Skeletal muscle tissue (tissue), 4 donors: Measurements from ENCODE around the gene MYH14. TPM values are rescaled to one million over a fixed set of nuclear protein-coding genes. Genes with fewer than 3 reads are reported as not detected.

Source experiments
- H3K27ac ChIP-seq: one replicate; pipeline ENCODE4 v1.7.0; 2013; ENCODE audit warnings: mild to moderate bottlenecking, low read depth, low read length, inconsistent platforms
- H3K27me3 ChIP-seq, 3 donors: one replicate each; pipeline ENCODE4 v1.7.0; 2013; ENCODE audit warnings: low read length in 3 of 3; ENCODE audit not compliant: control insufficient read depth in 3 of 3, insufficient read depth in 3 of 3
- H3K36me3 ChIP-seq, 3 donors: one replicate each; pipeline ENCODE4 v1.7.0; 2013; ENCODE audit warnings: low read length in 3 of 3; ENCODE audit not compliant: control insufficient read depth in 3 of 3, insufficient read depth in 3 of 3
- H3K4me1 ChIP-seq, 3 donors: one replicate each; pipeline ENCODE4 v1.7.0; 2013; ENCODE audit warnings: low read length in 3 of 3, mild to moderate bottlenecking in 3 of 3; ENCODE audit not compliant: control insufficient read depth in 3 of 3, insufficient read depth in 3 of 3
- H3K4me3 ChIP-seq, 3 donors: one replicate each; pipeline ENCODE4 v1.7.0; 2013; ENCODE audit warnings: low read length in 3 of 3
- H3K9ac ChIP-seq, 3 donors: one replicate each; pipeline ENCODE4 v1.7.0; 2013; ENCODE audit warnings: low read length in 3 of 3, mild to moderate bottlenecking in 3 of 3, moderate library complexity in 2 of 3, low read depth in 1 of 3
- H3K9me3 ChIP-seq, 3 donors: one replicate each; pipeline ENCODE4 v1.7.0; 2013; ENCODE audit warnings: low read length in 3 of 3; ENCODE audit not compliant: control insufficient read depth in 3 of 3
- total RNA-seq: library from RNA; depleted of rRNA; stranded (reverse); fragments of >200 nt; gene quantifications from one replicate; pipeline ENCODE4 v1.2.3, GENCODE V29; 2014
- donor health status: Osteomylitis.

The MYH14 gene
- total RNA-seq, 1 donor from 2014 or later: 30.3 TPM

DNA sequence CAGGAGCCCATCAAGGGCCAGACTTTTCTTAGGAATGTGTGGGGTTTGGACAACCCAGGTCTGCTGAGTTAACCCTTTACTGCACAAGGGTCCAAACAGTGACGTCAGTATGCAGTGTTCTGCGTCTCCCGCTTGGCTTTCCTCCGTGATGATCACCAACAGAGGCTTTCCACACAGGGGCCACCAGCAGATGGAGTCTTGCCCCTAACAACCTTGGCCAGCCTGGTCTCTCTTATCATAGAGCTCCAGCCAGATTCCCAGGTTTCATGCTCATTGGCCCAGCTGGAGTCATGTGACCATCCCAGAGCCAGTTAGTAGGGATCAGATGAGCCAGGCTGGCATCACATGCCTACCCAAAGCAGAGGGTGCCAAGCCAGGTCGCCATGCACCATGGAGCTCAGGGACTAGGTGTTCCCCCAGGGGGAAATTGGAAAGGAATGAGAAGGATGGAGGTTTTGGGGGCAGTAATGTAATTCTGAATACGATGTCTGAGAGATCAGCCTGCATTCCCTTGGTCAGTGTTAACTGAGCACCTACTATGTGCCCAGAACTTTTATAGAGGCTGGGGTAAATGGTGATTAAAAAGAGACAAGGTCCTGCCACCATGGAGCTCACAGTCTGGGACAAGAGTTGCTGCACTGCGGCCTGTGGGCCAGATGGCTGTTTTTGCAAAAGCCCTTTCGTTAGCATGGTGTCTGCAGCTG is 61.2 kb downstream of the MYH14 start:
- peaks cover 28 to 48% (median 40%) of the 10 kb centered on the region in 3 donors for H3K36me3 ChIP-seq
- no peaks in the 10 kb centered on the region for H3K27me3 ChIP-seq
- H3K27ac ChIP-seq: no peak overlapping the region
- no peaks in the 10 kb centered on the region for H3K9me3 ChIP-seq
- no peaks in the 10 kb centered on the region for H3K4me1 ChIP-seq
- no peak overlapping the region for H3K9ac ChIP-seq
- H3K4me3 ChIP-seq: no peak overlapping the region

- Histone ChIP-seq H3K27ac (no peak overlapping the region), H3K9me3 (no peaks in the 10 kb centered on the region), H3K4me3 (no peak overlapping the region), H3K27me3 (no peaks in the 10 kb centered on the region), H3K9ac (no peak overlapping the region), H3K4me1 (no peaks in the 10 kb centered on the region), H3K36me3 (peaks cover 24 to 42% (median 37%) of the 10 kb centered on the region in 3 donors)
Observed at GRCh38 chr19:50266041-50266440, 62.6 kb downstream of the MYH14 start.

- H3K27me3 ChIP-seq: no peaks in the 10 kb centered on the region
- no peaks in the 10 kb centered on the region for H3K4me1 ChIP-seq
- no peak overlapping the region for H3K27ac ChIP-seq
- H3K9me3 ChIP-seq: no peaks in the 10 kb centered on the region
- no peak overlapping the region for H3K4me3 ChIP-seq
- H3K9ac ChIP-seq: no peak overlapping the region
- H3K36me3 ChIP-seq: peaks cover 28 to 43% (median 40%) of the 10 kb centered on the region in 3 donors
Observed at GRCh38 chr19:50266896-50267295, 63.5 kb downstream of the MYH14 start.

GRCh38 chr19:50268041-50268440 is 64.6 kb downstream of the MYH14 start:
- Histone ChIP-seq H3K27me3 (no peaks in the 10 kb centered on the region), H3K9me3 (no peaks in the 10 kb centered on the region), H3K9ac (no peak overlapping the region), H3K4me1 (no peaks in the 10 kb centered on the region), H3K27ac (no peak overlapping the region), H3K36me3 (peaks cover 35 to 47% (median 45%) of the 10 kb centered on the region in 3 donors), H3K4me3 (no peak overlapping the region)

DNA sequence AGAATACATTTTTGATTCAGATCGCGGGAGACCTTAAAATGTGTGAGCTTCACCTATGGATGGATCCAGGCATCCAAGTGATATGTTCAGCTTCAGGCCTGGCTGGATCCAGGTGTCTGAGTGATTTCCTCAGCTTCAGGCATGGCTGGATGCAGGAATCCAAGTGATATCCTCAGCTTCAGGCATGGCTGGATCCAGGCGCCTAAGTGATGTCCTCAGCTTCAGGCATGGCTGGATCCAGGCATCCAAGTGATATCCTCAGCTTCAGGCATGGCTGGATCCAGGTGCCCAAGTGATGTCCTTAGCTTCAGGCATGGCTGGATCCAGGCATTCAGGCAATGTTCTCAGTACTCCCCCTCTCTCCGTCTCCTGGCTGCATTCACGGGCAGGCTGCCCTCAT is 65.1 kb downstream of the MYH14 start:
- Histone ChIP-seq H3K36me3 (peaks cover 35 to 47% (median 42%) of the 10 kb centered on the region in 3 donors), H3K9me3 (no peaks in the 10 kb centered on the region)

GRCh38 chr19:50269653-50270052 is 66.2 kb downstream of the MYH14 start:
- Histone ChIP-seq H3K4me3 (no peak overlapping the region), H3K27ac (no peak overlapping the region), H3K9ac (no peak overlapping the region), H3K36me3 (peaks cover 30 to 41% (median 41%) of the 10 kb centered on the region in 3 donors), H3K27me3 (no peaks in the 10 kb centered on the region), H3K9me3 (no peaks in the 10 kb centered on the region), H3K4me1 (no peaks in the 10 kb centered on the region)

More for the DNA sequence above, 65.1 kb downstream of the MYH14 start:
- Histone ChIP-seq H3K4me1 (no peaks in the 10 kb centered on the region), H3K9ac (no peak overlapping the region), H3K27ac (no peak overlapping the region), H3K27me3 (no peaks in the 10 kb centered on the region), H3K4me3 (no peak overlapping the region)

GRCh38 chr19:50272263-50272897 is 69.0 kb downstream of the MYH14 start:
- no peak overlapping the region for H3K27ac ChIP-seq
- H3K9me3 ChIP-seq: no peaks in the 10 kb centered on the region
- H3K4me3 ChIP-seq: no peak overlapping the region
- H3K9ac ChIP-seq: no peak overlapping the region
- H3K27me3 ChIP-seq: peaks cover 0 to 2% (median 0%) of the 10 kb centered on the region in 3 donors
- peaks cover 39 to 52% (median 52%) of the 10 kb centered on the region in 3 donors for H3K36me3 ChIP-seq
- H3K4me1 ChIP-seq: no peaks in the 10 kb centered on the region

GRCh38 chr19:50273821-50274220 is 70.4 kb downstream of the MYH14 start:
- H3K4me1 ChIP-seq: no peaks in the 10 kb centered on the region
- H3K4me3 ChIP-seq: no peak overlapping the region
- no peaks in the 10 kb centered on the region for H3K9me3 ChIP-seq
- H3K27ac ChIP-seq: no peak overlapping the region
- peaks cover 34 to 52% (median 49%) of the 10 kb centered on the region in 3 donors for H3K36me3 ChIP-seq
- H3K27me3 ChIP-seq: peaks cover 0 to 2% (median 0%) of the 10 kb centered on the region in 3 donors
- no peak overlapping the region for H3K9ac ChIP-seq

DNA sequence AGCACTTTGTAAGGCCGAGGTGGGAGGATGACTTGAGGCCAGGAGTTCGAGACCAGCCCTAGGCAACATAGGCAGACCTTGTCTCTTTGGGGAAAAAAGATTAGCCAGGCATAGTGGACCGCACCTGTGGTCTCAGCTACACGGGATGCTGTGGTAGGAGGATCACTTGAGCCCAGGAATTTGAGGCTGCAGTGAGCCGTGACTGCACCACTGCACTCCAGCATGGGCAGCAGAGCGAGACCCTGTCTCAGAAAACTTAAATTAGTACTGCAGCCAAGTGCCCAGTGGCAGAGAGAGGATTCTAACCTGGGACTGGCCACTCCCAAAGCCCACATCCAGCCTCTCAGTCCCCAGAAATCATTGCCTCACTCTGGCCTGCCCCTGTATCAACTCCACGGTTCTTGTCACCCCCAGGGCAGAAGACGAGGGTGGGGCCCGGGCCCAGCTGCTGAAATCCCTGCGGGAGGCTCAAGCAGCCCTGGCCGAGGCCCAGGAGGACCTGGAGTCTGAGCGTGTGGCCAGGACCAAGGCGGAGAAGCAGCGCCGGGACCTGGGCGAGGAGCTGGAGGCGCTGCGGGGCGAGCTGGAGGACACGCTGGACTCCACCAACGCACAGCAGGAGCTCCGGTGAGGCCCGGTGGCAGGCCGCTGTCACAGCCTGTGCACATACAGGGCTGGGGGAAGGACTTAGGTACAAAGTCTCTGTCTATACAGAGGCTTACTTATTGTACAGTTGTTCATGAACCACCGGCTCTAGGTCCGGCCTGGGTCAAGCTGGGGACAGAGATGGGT is 72.4 kb downstream of the MYH14 start:
- Histone ChIP-seq H3K27me3 (peaks cover 0 to 2% (median 0%) of the 10 kb centered on the region in 3 donors), H3K36me3 (peaks cover 45 to 57% (median 54%) of the 10 kb centered on the region in 3 donors), H3K27ac (no peak overlapping the region)

More for the DNA sequence above, 72.4 kb downstream of the MYH14 start:
- Histone ChIP-seq H3K4me1 (no peaks in the 10 kb centered on the region), H3K4me3 (no peak overlapping the region), H3K9me3 (no peaks in the 10 kb centered on the region), H3K9ac (no peak overlapping the region)
